DOHH2 (cell line): ENCODE measurements around the gene ENDOD1.

ENCODE experiments used
- EZH2phosphoT487 ChIP-seq: fragments of 200-600 bp; sonication (generic); IDR thresholded peaks from 2 replicates; pipeline ENCODE4 v1.6.1; 2017; ENCODE audit warnings: borderline replicate concordance, mild to moderate bottlenecking, antibody characterized with exemption, low read length, moderate library complexity, mixed read lengths
- TF ChIP-seq, protein P1 (sequence below): fragments of 200-600 bp; sonication (generic); IDR thresholded peaks from one replicate; pipeline ENCODE4 v1.5.1; 2014; ENCODE audit warnings: antibody characterized with exemption, mild to moderate bottlenecking, low read depth, low read length; ENCODE audit not compliant: poor library complexity, severe bottlenecking

DNA sequence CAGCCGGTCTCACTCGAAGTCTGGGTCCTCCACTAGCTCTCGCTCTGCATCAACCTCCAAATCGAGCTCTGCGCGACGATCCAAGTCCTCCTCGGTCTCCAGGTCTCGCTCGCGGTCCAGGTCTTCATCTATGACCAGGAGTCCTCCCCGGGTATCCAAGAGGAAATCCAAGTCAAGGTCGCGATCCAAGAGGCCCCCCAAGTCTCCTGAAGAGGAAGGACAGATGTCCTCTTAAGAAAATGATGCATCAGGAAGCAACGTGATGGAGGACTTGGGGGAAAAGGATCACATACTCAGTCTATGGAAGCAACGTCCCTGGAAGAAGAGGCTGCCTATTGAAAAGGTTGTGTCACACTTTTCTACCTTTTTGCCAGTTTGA lies 21.8 kb upstream of the ENDOD1 start:
- TF ChIP-seq, protein P1, sequence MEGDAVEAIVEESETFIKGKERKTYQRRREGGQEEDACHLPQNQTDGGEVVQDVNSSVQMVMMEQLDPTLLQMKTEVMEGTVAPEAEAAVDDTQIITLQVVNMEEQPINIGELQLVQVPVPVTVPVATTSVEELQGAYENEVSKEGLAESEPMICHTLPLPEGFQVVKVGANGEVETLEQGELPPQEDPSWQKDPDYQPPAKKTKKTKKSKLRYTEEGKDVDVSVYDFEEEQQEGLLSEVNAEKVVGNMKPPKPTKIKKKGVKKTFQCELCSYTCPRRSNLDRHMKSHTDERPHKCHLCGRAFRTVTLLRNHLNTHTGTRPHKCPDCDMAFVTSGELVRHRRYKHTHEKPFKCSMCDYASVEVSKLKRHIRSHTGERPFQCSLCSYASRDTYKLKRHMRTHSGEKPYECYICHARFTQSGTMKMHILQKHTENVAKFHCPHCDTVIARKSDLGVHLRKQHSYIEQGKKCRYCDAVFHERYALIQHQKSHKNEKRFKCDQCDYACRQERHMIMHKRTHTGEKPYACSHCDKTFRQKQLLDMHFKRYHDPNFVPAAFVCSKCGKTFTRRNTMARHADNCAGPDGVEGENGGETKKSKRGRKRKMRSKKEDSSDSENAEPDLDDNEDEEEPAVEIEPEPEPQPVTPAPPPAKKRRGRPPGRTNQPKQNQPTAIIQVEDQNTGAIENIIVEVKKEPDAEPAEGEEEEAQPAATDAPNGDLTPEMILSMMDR = no peak
- TF ChIP-seq EZH2phosphoT487 = no peak
